SK-N-SH (cell line): ENCODE results near the gene BGN.

Source experiments
- CTCF ChIP-seq: fragments of 200-600 bp; sonication (generic); IDR thresholded peaks from 2 replicates; pipeline ENCODE4 v1.6.1; 2017; ENCODE audit warnings: antibody characterized with exemption, mild to moderate bottlenecking, moderate library complexity
- EP300 ChIP-seq, 2 experiments: IDR thresholded peaks; 2 replicates each; pipeline versions ENCODE4 v1.4.0 to v1.6.1; 2012; ENCODE audit warnings: borderline replicate concordance in 1 of 2, low read depth in 1 of 2, low read length in 1 of 2
- EZH2phosphoT487 ChIP-seq: fragments of 200-600 bp; sonication (generic); IDR thresholded peaks from 2 replicates; pipeline ENCODE4 v1.6.1; 2017; ENCODE audit warnings: low read depth, mixed run types, mild to moderate bottlenecking, antibody characterized with exemption, moderate library complexity, borderline replicate concordance
- FOSL2 ChIP-seq: IDR thresholded peaks from 2 replicates; pipeline ENCODE4 v1.4.0; 2012; ENCODE audit warnings: low read depth, mild to moderate bottlenecking, moderate library complexity, borderline replicate concordance
- FOXJ3 ChIP-seq: sonication (generic); formaldehyde crosslinking; IDR thresholded peaks from 2 replicates; pipeline ENCODE4 v1.5.1; 2020; ENCODE audit warnings: mild to moderate bottlenecking, missing genetic modification reagents
- MXI1 ChIP-seq: IDR thresholded peaks from 2 replicates; pipeline ENCODE4 v1.6.1; 2012; ENCODE audit warnings: mild to moderate bottlenecking, low read depth, low read length, improper control_type of control experiment
- RAD21 ChIP-seq: IDR thresholded peaks from 2 replicates; pipeline ENCODE4 v1.6.1; 2012; ENCODE audit warnings: mild to moderate bottlenecking, low read length
- RXRA ChIP-seq: IDR thresholded peaks from 2 replicates; pipeline ENCODE4 v1.4.0; 2012; ENCODE audit warnings: low read depth, mild to moderate bottlenecking, borderline replicate concordance
- SMC3 ChIP-seq: IDR thresholded peaks from 2 replicates; pipeline ENCODE4 v1.6.1; 2012; ENCODE audit warnings: low read depth, low read length, improper control_type of control experiment
- TCF12 ChIP-seq: IDR thresholded peaks from 2 replicates; pipeline ENCODE4 v1.4.0; 2012
- YY1 ChIP-seq: IDR thresholded peaks from 2 replicates; pipeline ENCODE4 v1.4.0; 2012; ENCODE audit warnings: low read depth, mild to moderate bottlenecking

- TF ChIP-seq EP300 (IDR thresholded peaks at IDR 0.05; ENCODE audit: borderline replicate concordance in 1 of 2, low read depth in 1 of 2, low read length in 1 of 2) (no peak), YY1 (no peak), TCF12 (no peak), RXRA (no peak), EZH2phosphoT487 (no peak), FOSL2 (no peak), CTCF (no peak), SMC3 (no peak), FOXJ3 (CRISPR knock-in tag) (no peak), RAD21 (no peak), MXI1 (no peak)
These were observed 16.9 kb upstream of the BGN start for GRCh38 chrX:153477901-153478300.
